OCI-LY1 (cell line): ENCODE data around the gene RNF111.

ENCODE experiments used
- EZH2 ChIP-seq: fragments of 200-600 bp; sonication (generic), shearing (Covaris generic); IDR thresholded peaks from 2 replicates; pipeline ENCODE4 v1.8.0; 2017; ENCODE audit warnings: borderline replicate concordance, mixed run types, mild to moderate bottlenecking, antibody characterized with exemption, low read length, moderate library complexity, mixed read lengths
- TF ChIP-seq, protein P1 (sequence below): fragments of 200-600 bp; sonication (generic), shearing (Covaris generic); IDR thresholded peaks from 2 replicates; pipeline ENCODE4 v1.5.1; 2017; ENCODE audit warnings: mild to moderate bottlenecking, antibody characterized with exemption, low read length, moderate library complexity, mixed read lengths

DNA sequence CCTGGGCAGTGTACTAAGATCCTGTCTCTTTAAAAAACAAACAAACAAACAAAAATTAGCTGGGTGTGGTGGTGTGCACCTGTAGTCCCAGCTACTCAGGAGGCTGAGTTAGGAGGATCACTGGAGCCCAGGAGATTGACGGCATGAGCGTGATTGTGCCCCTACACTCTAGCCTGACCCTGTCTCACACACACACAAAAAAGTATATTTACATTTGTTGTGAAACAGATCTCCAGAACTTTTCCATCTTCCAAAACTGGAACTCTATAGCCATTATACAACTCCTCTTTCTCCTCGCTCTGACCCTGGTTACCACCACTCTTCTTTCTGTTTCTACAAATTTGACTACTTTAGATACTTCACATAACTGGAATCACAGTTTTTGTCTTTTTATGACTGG lies 61.4 kb downstream of the RNF111 start:
- TF ChIP-seq, protein P1, sequence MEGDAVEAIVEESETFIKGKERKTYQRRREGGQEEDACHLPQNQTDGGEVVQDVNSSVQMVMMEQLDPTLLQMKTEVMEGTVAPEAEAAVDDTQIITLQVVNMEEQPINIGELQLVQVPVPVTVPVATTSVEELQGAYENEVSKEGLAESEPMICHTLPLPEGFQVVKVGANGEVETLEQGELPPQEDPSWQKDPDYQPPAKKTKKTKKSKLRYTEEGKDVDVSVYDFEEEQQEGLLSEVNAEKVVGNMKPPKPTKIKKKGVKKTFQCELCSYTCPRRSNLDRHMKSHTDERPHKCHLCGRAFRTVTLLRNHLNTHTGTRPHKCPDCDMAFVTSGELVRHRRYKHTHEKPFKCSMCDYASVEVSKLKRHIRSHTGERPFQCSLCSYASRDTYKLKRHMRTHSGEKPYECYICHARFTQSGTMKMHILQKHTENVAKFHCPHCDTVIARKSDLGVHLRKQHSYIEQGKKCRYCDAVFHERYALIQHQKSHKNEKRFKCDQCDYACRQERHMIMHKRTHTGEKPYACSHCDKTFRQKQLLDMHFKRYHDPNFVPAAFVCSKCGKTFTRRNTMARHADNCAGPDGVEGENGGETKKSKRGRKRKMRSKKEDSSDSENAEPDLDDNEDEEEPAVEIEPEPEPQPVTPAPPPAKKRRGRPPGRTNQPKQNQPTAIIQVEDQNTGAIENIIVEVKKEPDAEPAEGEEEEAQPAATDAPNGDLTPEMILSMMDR, result no peak
- no peak for TF ChIP-seq EZH2
